Common myeloid progenitor, CD34-positive (primary cell): Measurements from ENCODE around the gene NMUR2.

ENCODE experiments used
- CTCF ChIA-PET: fragments of 350-600 bp; sonication (Branson Sonifier 250); formaldehyde crosslinking; loops from one replicate; lab custom pipeline; 2021; ENCODE audit warnings: antibody characterized with exemption; lab: Charles Lee
- POLR2A ChIA-PET: fragments of 350-600 bp; sonication (Branson Sonifier 250); formaldehyde crosslinking; loops from one replicate; lab custom pipeline; 2021; ENCODE audit warnings: antibody characterized with exemption; lab: Charles Lee
- DNase-seq, 3 donors: peaks; one replicate each; pipeline versions ENCODE4 v3.0.0 to v3.0.0-alpha.2; 2013
- H3K27ac ChIP-seq, 2 experiments: 1 replicate in 1 of 2; 2 replicates in 1 of 2; pipeline ENCODE4 v1.7.0; 2013; ENCODE audit warnings: inconsistent platforms in 2 of 2, low read length in 2 of 2, mild to moderate bottlenecking in 2 of 2, low read depth in 1 of 2, moderate library complexity in 1 of 2; ENCODE audit not compliant: severe bottlenecking in 2 of 2, insufficient read depth in 1 of 2, poor library complexity in 1 of 2
- H3K27me3 ChIP-seq, 5 experiments: replicated peaks in 2 of 5; 1 replicate in 3 of 5; 2 replicates in 2 of 5; pipeline versions ENCODE4 v1.6.1 to v1.7.0; 2013; ENCODE audit warnings: low read length in 4 of 5, mild to moderate bottlenecking in 2 of 5, moderate library complexity in 2 of 5, inconsistent platforms in 1 of 5; ENCODE audit not compliant: insufficient read depth in 5 of 5, control insufficient read depth in 4 of 5
- H3K36me3 ChIP-seq, 4 experiments: 1 replicate in 2 of 4; 2 replicates in 2 of 4; pipeline versions ENCODE4 v1.6.1 to v1.7.0; 2013; ENCODE audit warnings: low read length in 3 of 4, control low read depth in 1 of 4, mild to moderate bottlenecking in 1 of 4; ENCODE audit not compliant: control insufficient read depth in 4 of 4, insufficient read depth in 4 of 4
- H3K4me1 ChIP-seq, 4 experiments: 1 replicate in 3 of 4; 2 replicates in 1 of 4; pipeline versions ENCODE4 v1.6.1 to v1.7.1; 2013; ENCODE audit warnings: low read length in 3 of 4, mild to moderate bottlenecking in 3 of 4, control low read depth in 1 of 4, inconsistent platforms in 1 of 4, moderate library complexity in 1 of 4; ENCODE audit not compliant: control insufficient read depth in 4 of 4, insufficient read depth in 4 of 4; ENCODE audit errors: control extremely low read depth in 1 of 4
- H3K4me3 ChIP-seq, 7 experiments: 1 replicate in 4 of 7; 2 replicates in 3 of 7; pipeline versions ENCODE4 v1.5.1 to v1.7.0; 2013; ENCODE audit warnings: mild to moderate bottlenecking in 7 of 7, low read length in 6 of 7, moderate library complexity in 6 of 7, inconsistent platforms in 2 of 7, low read depth in 2 of 7, control low read depth in 1 of 7; ENCODE audit not compliant: insufficient read depth in 4 of 7, control insufficient read depth in 1 of 7; ENCODE audit errors: extremely low read depth in 1 of 7
- H3K9me3 ChIP-seq, 5 experiments: 1 replicate in 4 of 5; 2 replicates in 1 of 5; pipeline versions ENCODE4 v1.6.1 to v1.7.1; 2013; ENCODE audit warnings: low read length in 4 of 5, mild to moderate bottlenecking in 2 of 5, inconsistent platforms in 1 of 5, low read depth in 1 of 5, moderate library complexity in 1 of 5; ENCODE audit not compliant: control insufficient read depth in 4 of 5, insufficient read depth in 2 of 5; ENCODE audit errors: control extremely low read depth in 1 of 5
- WGBS: methylation state at CpG from one replicate; pipeline ENCODE4 v1.1.5; 2013; ENCODE audit not compliant: insufficient coverage; 5-methylcytosine and 5-hydroxymethylcytosine counted together

NMUR2 gene

GRCh38 chr5:152358861-152359568 lies 46.1 kb downstream of the NMUR2 start:
- ChIA-PET POLR2A (no interaction called here), CTCF (no interaction called here)
- Histone ChIP-seq H3K4me3 (no peak overlapping the region), H3K27me3 (no peaks in the 10 kb centered on the region), H3K36me3 (no peaks in the 10 kb centered on the region), H3K9me3 (no peaks in the 10 kb centered on the region), H3K4me1 (no peaks in the 10 kb centered on the region), H3K27ac (no peak overlapping the region)
- no peak for DNase-seq
- WGBS, result 94% methylated on average over 6 of the region's 9 CpGs

DNA sequence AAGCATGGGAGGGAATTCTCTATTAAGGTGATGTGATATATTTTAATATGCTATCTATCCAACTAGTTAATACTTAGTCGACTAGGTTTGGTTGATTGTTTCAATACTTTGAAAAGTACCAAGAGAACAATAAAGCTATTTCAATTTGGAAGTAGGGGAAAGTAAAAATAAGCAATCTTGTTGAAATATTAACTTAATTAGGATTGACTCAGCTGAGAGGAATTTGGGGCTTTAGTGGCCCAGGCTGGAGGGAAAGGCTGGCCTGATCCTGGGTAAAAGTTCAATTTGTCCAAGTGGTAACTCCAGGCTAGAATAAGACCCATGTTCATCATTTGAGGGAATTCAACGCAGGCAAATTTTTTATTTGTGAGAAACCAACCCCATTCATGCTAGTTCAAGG lies 48.6 kb downstream of the NMUR2 start:
- no CpG with 5 or more reads among the region's 2 CpGs for WGBS
- no peak overlapping the region for H3K4me3 ChIP-seq
- no peaks in the 10 kb centered on the region for H3K27me3 ChIP-seq
- no peaks in the 10 kb centered on the region for H3K4me1 ChIP-seq
- no peak for DNase-seq
- no peak overlapping the region for H3K27ac ChIP-seq
- no peaks in the 10 kb centered on the region for H3K36me3 ChIP-seq
- POLR2A ChIA-PET, result no interaction called here
- CTCF ChIA-PET, result no interaction called here
- no peaks in the 10 kb centered on the region for H3K9me3 ChIP-seq

- Histone ChIP-seq H3K27me3 (no peaks in the 10 kb centered on the region), H3K9me3 (no peaks in the 10 kb centered on the region), H3K4me1 (no peaks in the 10 kb centered on the region), H3K36me3 (no peaks in the 10 kb centered on the region), H3K27ac (no peak overlapping the region), H3K4me3 (no peak overlapping the region)
- ChIA-PET CTCF (no interaction called here), POLR2A (no interaction called here)
- WGBS, result 27% methylated on average over 1 of the region's 1 CpG
- no peak for DNase-seq
Observed at GRCh38 chr5:152355061-152355460, 50.0 kb downstream of the NMUR2 start.

GRCh38 chr5:152353001-152353400 lies 52.1 kb downstream of the NMUR2 start:
- ChIA-PET POLR2A (no interaction called here), CTCF (no interaction called here)
- Histone ChIP-seq H3K4me1 (no peaks in the 10 kb centered on the region), H3K27me3 (no peaks in the 10 kb centered on the region), H3K9me3 (no peaks in the 10 kb centered on the region), H3K36me3 (no peaks in the 10 kb centered on the region), H3K4me3 (no peak overlapping the region), H3K27ac (no peak overlapping the region)
- DNase-seq, result no peak
- 78% methylated on average over 3 of the region's 3 CpGs for WGBS

DNA sequence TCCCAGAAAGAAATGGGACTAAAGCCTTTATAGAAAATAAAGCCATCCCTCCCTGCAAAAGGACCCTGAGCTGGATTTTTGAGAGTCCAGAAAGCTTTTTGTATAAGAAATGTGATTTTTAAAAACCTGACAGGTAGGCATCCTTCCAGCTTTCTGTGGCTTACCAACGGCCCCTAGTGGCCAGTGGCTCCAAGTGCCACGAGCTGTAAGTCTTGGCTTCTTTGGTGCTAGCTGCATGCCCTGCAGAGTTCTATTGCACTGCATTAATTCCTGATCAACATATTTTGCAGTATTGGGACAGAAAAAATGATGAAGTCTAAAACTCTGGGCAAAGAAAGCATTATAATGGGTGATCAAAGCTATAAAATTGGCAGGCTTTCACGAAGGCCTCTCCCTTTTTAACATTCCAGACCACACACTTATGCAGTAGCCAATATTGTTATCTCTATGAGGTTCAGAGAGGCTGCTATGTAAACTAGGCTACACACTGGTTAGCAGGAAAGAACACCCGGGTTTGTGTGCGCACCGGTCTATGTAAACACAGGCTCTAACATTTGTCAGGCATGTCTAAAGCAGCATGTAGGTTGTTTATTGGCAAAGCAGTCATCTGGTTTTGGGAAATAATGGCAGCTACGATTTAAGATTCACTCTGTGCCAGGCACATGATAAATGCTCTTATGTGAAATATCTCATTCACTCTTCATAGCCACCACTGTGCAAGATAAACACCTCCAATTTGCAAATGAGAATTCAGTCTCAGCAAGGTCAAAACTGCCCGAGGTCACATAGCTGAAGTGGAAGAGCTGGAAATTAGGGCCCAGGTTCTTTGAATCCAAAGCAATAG lies 55.2 kb downstream of the NMUR2 start:
- Histone ChIP-seq H3K4me3 (no peak overlapping the region), H3K27ac (no peak overlapping the region), H3K27me3 (no peaks in the 10 kb centered on the region), H3K9me3 (no peaks in the 10 kb centered on the region), H3K36me3 (no peaks in the 10 kb centered on the region), H3K4me1 (no peaks in the 10 kb centered on the region)
- WGBS, result 51% methylated on average over 6 of the region's 8 CpGs
- DNase-seq, result no peak
- ChIA-PET CTCF (interaction anchor here (0.7 to 1.1 kb wide), 2 partner anchors 12 to 15 kb away, joined by 3 read pairs; no protein-coding TSS in a partner anchor), POLR2A (no interaction called here)
